DMS53 treated with DMSO at 0.1 percent for 48 hours (cell line): Measurements from ENCODE around the gene CRISP2.

Source experiments
- DNase-seq: peaks from one replicate; lab custom pipeline; 2025; ENCODE audit not compliant: unreplicated experiment; lab: John Stamatoyannopoulos, UW

Gene CRISP2

DNA sequence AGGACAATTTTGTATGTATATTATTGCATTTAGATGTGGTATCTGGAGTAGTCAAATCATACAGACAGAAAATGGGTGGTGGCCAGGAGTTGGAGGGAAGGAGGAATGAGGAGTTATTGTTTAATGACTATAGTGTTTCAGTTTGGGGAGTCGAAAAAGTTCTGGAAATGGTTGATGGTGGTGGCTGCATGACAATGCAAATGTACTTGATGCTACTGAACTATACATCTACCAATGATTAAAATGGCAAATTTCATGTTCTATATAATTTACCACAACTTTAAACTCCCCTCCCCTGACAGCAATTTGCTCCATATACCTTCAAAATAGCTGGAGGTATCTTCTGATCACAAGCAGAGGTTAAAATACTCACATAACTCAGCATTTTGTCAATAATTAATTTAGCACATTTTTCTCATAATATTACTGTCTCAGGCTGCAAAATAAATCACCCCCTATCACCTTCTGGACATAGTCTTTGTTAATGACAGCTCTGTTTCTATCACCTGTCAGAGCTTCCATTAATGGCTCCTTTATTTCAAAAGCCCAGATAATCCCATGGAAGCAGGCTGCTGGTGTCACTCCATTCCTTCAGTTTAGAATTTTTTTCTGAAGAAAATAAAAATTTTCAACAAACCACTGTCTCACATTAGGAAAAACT lies 51.0 kb downstream of the CRISP2 start:
- DNase-seq, result no peak

DNA sequence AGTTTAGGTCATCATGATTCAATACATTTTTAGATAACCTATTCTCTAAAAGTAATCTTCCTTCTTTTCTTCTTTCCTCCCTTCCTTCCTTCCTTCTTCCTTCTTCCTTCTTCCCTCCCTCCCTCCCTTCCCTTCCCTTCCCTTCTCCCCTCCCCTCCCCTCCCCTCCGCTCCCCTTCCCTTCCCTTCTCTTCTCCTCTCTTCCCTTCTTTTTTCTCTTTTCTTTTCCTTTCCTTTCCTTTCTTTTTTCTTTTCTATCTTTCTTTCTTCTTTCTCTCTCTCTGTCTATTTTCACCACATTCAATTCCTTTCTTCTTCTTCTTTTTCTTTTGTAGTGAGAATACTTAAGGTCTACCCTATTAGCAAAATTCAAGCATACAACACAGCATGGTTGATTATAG lies 59.4 kb downstream of the CRISP2 start:
- DNase-seq, result no peak

- DNase-seq, result no peak
These were observed 59.9 kb downstream of the CRISP2 start for GRCh38 chr6:49653438-49653837.

- DNase-seq, result no peak
These were observed 62.1 kb downstream of the CRISP2 start for GRCh38 chr6:49651239-49651638.

GRCh38 chr6:49649988-49650387 lies 63.4 kb downstream of the CRISP2 start:
- no peak for DNase-seq

- DNase-seq, result no peak
These were observed 65.3 kb downstream of the CRISP2 start for GRCh38 chr6:49648036-49648435.

DNA sequence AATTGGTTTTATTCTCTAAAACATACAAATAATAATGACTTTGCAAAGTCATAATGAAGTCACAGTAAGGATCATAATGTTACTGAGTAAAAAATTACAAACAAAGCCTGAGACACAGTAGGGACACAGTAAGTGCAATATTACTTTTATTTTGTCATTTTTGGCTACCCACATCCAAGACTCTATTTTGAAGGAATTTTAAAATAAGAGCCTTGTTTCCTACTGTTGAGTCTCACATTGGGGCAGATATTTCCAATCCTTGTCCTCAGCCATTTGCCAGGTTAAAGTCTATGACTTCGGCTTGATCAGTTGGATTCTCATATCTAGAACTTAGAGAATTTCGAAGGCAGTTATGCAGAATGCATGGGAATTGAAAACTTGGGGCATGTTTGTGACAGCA lies 65.9 kb downstream of the CRISP2 start:
- no peak for DNase-seq

- no peak for DNase-seq
These were observed 66.4 kb downstream of the CRISP2 start for GRCh38 chr6:49646942-49647341.

DNA sequence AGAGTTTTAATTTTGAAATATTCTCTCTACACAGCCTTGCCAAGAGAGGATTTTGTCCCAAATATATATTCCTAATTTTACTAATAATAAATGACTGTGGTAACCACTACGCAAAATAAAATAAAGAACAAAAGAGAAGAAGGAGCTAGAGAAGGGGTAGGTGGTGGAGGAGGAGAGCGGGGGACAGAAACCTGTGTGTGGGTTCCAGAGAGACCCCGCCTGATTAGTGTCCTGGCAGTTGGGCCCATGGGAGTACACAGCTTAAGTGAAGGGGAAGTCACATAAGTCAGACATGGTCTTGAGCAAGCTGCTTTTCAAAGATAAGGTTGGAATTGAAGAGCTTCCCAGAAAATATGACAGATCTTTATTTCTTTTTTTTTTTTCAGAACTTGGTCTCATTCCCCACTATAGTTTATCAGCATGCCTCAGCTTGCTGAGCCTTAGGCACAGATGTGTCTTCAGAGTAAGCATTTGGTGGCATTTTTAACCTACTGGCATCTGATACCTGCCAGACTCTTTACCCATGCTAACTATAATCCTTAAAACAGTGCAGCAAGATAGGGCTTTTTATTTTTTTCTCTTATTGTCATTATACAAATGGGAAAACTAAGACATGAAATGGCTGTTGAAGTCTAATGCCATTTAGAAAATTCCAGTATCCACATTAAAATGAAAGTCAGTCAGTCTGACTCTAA lies 67.1 kb downstream of the CRISP2 start:
- no peak for DNase-seq

DNA sequence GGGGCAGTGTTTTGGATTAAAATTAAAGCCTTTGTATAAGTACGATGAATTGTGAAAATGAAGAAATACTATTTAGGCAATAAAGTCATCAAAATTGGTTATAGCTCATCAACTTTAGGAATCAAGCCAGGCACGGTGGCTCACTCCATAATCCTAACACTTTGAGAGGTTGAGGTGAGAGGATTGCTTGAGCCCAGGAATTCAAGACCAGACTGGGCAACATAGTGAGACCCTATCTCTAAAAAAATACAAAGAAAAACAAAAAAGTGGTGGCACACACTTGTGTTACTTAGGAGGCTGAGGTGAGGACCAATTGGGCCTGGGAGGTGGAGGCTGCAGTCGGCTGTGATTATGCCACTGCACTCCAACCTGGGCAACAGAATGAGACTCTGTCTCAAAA lies 68.2 kb downstream of the CRISP2 start:
- DNase-seq, result no peak
